SU-DHL-6 (cell line): ENCODE data around the gene CHRM2.

Source experiments
- H2AFZ ChIP-seq: fragments of 200-600 bp; sonication (generic); 2 replicates; pipeline ENCODE4 v1.6.1; 2014; ENCODE audit warnings: low read depth, mild to moderate bottlenecking, moderate library complexity, mixed read lengths, antibody characterized with exemption, low read length; ENCODE audit not compliant: severe bottlenecking
- H3F3A ChIP-seq: fragments of 200-600 bp; shearing (Covaris generic); 2 replicates; pipeline ENCODE4 v1.6.0; 2016; ENCODE audit warnings: antibody characterized with exemption, mild to moderate bottlenecking; ENCODE audit not compliant: insufficient read depth
- H3K27ac ChIP-seq: fragments of 200-600 bp; sonication (generic); 2 replicates; pipeline ENCODE4 v1.5.1; 2016; ENCODE audit warnings: low read depth, mild to moderate bottlenecking, low read length, moderate library complexity, mixed read lengths
- H3K27me3 ChIP-seq: fragments of 200-600 bp; sonication (generic), shearing (Covaris generic); 2 replicates; pipeline ENCODE4 v1.6.0; 2014; ENCODE audit warnings: mild to moderate bottlenecking, low read length
- H3K36me3 ChIP-seq: fragments of 200-600 bp; sonication (generic); 2 replicates; pipeline ENCODE4 v1.6.1; 2014; ENCODE audit warnings: mild to moderate bottlenecking, low read length, mixed read lengths
- H3K4me2 ChIP-seq: fragments of 300-600, 200-600 bp; shearing (Covaris generic), sonication (generic); 2 replicates; pipeline ENCODE4 v1.6.0; 2014; ENCODE audit warnings: low read length, low read depth, mild to moderate bottlenecking; ENCODE audit not compliant: poor library complexity, severe bottlenecking
- H3K4me3 ChIP-seq: fragments of 200-600 bp; sonication (generic); 2 replicates; pipeline ENCODE4 v1.5.1; 2014; ENCODE audit warnings: antibody characterized with exemption, low read length, mild to moderate bottlenecking, mixed read lengths; ENCODE audit not compliant: insufficient read depth, poor library complexity, severe bottlenecking
- H3K79me2 ChIP-seq: fragments of 200-600 bp; sonication (generic); 2 replicates; pipeline ENCODE4 v1.6.1; 2014; ENCODE audit warnings: mild to moderate bottlenecking, low read length, moderate library complexity; ENCODE audit not compliant: insufficient read depth
- H3K9ac ChIP-seq: fragments of 200-600 bp; sonication (generic); 2 replicates; pipeline ENCODE4 v1.7.0; 2014; ENCODE audit warnings: mild to moderate bottlenecking, low read length
- H3K9me2 ChIP-seq: fragments of 200-600 bp; sonication (generic); replicated peaks from 2 replicates; pipeline ENCODE4 v1.6.1; 2014; ENCODE audit warnings: low read length; ENCODE audit not compliant: insufficient read depth
- H3K9me3 ChIP-seq: fragments of 200-600 bp; sonication (generic); 2 replicates; pipeline ENCODE4 v1.6.1; 2014; ENCODE audit warnings: low read length, mixed read lengths; ENCODE audit not compliant: insufficient read depth
- H4K20me1 ChIP-seq: fragments of 200-600 bp; sonication (generic); 2 replicates; pipeline ENCODE4 v1.6.1; 2014; ENCODE audit warnings: low read depth, mild to moderate bottlenecking, antibody characterized with exemption, low read length, moderate library complexity, mixed read lengths
- EZH2phosphoT487 ChIP-seq: fragments of 200-600 bp; sonication (generic), shearing (Covaris generic); conservative IDR thresholded peaks from 2 replicates; pipeline ENCODE4 v1.6.1; 2018; ENCODE audit warnings: mild to moderate bottlenecking, antibody characterized with exemption, low read length, moderate library complexity, mixed read lengths
- TF ChIP-seq, protein P1 (sequence below): fragments of 200-600 bp; sonication (generic); IDR thresholded peaks from one replicate; pipeline ENCODE4 v1.5.1; 2017; ENCODE audit warnings: antibody characterized with exemption, mild to moderate bottlenecking, low read length, moderate library complexity; ENCODE audit not compliant: insufficient read depth, poor library complexity, severe bottlenecking

CHRM2 gene

DNA sequence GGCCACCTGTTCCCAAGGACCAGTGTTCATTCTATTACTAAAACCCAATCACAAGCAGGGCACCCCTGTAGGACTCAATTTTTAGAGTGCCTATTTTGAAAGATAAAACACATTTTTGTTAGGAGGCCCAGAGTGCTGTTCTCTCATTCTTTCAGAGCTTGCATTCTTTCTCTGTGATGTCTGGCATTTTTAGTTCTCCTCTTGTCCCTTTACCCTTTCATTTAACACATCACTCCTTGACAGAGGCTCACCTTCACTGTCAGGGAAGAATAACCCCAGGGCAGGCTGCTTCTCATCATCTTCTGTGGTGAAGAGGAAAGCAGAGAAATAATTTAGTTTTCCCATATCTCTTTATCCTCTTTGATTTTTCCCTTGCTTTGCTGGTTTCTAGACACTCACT, 73.9 kb downstream of the CHRM2 start:
- no peak overlapping the region for H3K9ac ChIP-seq
- no peaks in the 10 kb centered on the region for H3K9me2 ChIP-seq
- H3K4me2 ChIP-seq = no peak overlapping the region
- H3F3A ChIP-seq = no peaks in the 10 kb centered on the region
- no peaks in the 10 kb centered on the region for H3K9me3 ChIP-seq
- H3K36me3 ChIP-seq = no peaks in the 10 kb centered on the region
- no peak overlapping the region for H3K27ac ChIP-seq
- H2AFZ ChIP-seq = no peak overlapping the region
- no peaks in the 10 kb centered on the region for H3K79me2 ChIP-seq
- no peak overlapping the region for H3K4me3 ChIP-seq
- H3K27me3 ChIP-seq = no peaks in the 10 kb centered on the region
- TF ChIP-seq, protein P1, sequence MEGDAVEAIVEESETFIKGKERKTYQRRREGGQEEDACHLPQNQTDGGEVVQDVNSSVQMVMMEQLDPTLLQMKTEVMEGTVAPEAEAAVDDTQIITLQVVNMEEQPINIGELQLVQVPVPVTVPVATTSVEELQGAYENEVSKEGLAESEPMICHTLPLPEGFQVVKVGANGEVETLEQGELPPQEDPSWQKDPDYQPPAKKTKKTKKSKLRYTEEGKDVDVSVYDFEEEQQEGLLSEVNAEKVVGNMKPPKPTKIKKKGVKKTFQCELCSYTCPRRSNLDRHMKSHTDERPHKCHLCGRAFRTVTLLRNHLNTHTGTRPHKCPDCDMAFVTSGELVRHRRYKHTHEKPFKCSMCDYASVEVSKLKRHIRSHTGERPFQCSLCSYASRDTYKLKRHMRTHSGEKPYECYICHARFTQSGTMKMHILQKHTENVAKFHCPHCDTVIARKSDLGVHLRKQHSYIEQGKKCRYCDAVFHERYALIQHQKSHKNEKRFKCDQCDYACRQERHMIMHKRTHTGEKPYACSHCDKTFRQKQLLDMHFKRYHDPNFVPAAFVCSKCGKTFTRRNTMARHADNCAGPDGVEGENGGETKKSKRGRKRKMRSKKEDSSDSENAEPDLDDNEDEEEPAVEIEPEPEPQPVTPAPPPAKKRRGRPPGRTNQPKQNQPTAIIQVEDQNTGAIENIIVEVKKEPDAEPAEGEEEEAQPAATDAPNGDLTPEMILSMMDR = no peak
- no peak for TF ChIP-seq EZH2phosphoT487
- no peaks in the 10 kb centered on the region for H4K20me1 ChIP-seq

DNA sequence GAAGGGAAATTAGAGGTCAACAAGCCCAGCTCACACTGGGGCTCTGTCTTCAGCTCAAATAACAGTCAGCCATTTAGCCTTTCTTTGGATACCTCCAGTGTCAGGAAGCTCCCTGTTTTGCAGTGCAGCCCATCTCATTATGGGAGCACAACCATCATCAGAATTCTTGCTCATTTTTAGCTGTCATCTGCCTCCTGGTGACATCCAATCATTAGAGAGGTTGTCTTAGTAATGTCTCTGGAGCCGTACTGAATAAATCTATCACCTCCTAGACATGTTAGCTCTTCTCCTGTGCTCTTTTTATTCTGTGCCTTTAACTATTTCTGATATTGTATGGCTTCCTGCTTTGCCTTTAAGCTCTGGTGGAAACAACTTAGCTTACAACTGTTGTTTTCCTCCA, 74.5 kb downstream of the CHRM2 start:
- Histone ChIP-seq H3K36me3 (no peaks in the 10 kb centered on the region), H3K79me2 (no peaks in the 10 kb centered on the region), H3K27ac (no peak overlapping the region), H3K9me2 (no peaks in the 10 kb centered on the region), H3F3A (no peaks in the 10 kb centered on the region), H3K4me2 (no peak overlapping the region), H3K4me3 (no peak overlapping the region), H4K20me1 (no peaks in the 10 kb centered on the region), H3K27me3 (no peaks in the 10 kb centered on the region), H3K9ac (no peak overlapping the region), H3K9me3 (no peaks in the 10 kb centered on the region), H2AFZ (no peak overlapping the region)
- TF ChIP-seq EZH2phosphoT487 = no peak
- TF ChIP-seq, protein P1 = no peak

DNA sequence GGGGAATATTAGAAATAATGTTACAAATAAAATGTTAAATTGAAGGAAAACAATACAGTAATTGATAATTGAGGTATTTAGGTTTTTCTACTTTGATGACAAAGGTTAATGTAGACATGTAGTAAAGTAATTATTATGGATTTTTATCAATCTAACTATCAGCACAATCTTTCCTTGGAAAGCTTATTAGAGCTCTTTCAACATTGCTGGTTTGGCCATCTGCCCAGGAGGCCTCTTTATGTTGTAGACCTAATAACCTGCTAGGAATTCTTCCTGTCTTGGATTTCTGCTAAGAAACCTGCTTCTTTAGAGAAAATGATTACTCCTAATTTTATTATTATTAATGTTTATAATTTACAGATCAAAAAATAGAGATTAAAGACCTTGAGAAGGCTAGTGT, 78.9 kb downstream of the CHRM2 start:
- H2AFZ ChIP-seq = no peak overlapping the region
- no peaks in the 10 kb centered on the region for H3K27me3 ChIP-seq
- no peak overlapping the region for H3K27ac ChIP-seq
- TF ChIP-seq EZH2phosphoT487 = no peak
- TF ChIP-seq, protein P1 = no peak
- H3K9me3 ChIP-seq = no peaks in the 10 kb centered on the region
- H3K79me2 ChIP-seq = no peaks in the 10 kb centered on the region
- H4K20me1 ChIP-seq = no peaks in the 10 kb centered on the region
- H3K9ac ChIP-seq = no peak overlapping the region
- no peaks in the 10 kb centered on the region for H3K9me2 ChIP-seq
- H3K4me2 ChIP-seq = no peak overlapping the region
- H3K36me3 ChIP-seq = no peaks in the 10 kb centered on the region
- no peak overlapping the region for H3K4me3 ChIP-seq
- no peaks in the 10 kb centered on the region for H3F3A ChIP-seq
